DND-41 (cell line): Measurements from ENCODE around the gene CHMP6.

Experiments
- EZH2 ChIP-seq: IDR thresholded peaks from 3 replicates; pipeline ENCODE4 v1.6.1; 2012; ENCODE audit warnings: borderline replicate concordance, low read depth, mild to moderate bottlenecking, moderate library complexity, low read length, inconsistent platforms; ENCODE audit not compliant: severe bottlenecking
- TF ChIP-seq, protein P1 (sequence below): IDR thresholded peaks from 2 replicates; pipeline ENCODE4 v1.5.1; 2012; ENCODE audit warnings: borderline replicate concordance, low read length, moderate library complexity, mild to moderate bottlenecking; ENCODE audit not compliant: poor library complexity, severe bottlenecking; ENCODE audit errors: extremely low read depth

DNA sequence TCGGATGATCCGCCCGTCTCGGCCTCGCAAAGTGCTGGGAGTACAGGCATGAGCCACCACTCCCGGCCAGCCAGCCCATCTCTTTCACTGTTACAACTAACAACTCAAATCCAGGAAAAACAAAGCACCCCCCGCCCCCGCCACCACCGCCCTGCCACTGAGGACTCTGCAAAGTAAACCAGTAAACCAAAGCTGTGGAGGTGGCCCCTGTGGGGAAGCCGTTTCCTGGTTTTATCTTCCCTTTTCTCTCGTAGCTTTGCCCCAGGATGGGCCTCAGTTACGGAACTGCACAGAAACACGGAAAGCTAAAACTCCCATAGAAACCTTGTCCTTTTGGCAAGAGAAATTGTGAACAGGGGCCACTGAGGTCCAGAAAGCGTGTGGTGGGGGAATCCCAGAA lies 17.5 kb downstream of the CHMP6 start:
- TF ChIP-seq, protein P1, sequence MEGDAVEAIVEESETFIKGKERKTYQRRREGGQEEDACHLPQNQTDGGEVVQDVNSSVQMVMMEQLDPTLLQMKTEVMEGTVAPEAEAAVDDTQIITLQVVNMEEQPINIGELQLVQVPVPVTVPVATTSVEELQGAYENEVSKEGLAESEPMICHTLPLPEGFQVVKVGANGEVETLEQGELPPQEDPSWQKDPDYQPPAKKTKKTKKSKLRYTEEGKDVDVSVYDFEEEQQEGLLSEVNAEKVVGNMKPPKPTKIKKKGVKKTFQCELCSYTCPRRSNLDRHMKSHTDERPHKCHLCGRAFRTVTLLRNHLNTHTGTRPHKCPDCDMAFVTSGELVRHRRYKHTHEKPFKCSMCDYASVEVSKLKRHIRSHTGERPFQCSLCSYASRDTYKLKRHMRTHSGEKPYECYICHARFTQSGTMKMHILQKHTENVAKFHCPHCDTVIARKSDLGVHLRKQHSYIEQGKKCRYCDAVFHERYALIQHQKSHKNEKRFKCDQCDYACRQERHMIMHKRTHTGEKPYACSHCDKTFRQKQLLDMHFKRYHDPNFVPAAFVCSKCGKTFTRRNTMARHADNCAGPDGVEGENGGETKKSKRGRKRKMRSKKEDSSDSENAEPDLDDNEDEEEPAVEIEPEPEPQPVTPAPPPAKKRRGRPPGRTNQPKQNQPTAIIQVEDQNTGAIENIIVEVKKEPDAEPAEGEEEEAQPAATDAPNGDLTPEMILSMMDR: no peak
- TF ChIP-seq EZH2: no peak
